Measurements from ENCODE around the gene SDHD.

- TF ChIP-seq HMGXB4 (CRISPR knock-in tag; IDR thresholded peaks at IDR 0.05) (no peak), JUNB (CRISPR knock-in tag; conservative IDR thresholded peaks at IDR 0.05) (no peak), AFF4 (CRISPR knock-in tag; IDR thresholded peaks at IDR 0.05) (no peak), PPARD (CRISPR knock-in tag; IDR thresholded peaks at IDR 0.05) (no peak), VEZF1 (CRISPR knock-in tag; IDR thresholded peaks at IDR 0.05) (no peak), EZH2 (IDR thresholded peaks at IDR 0.05; ENCODE audit: borderline replicate concordance, low read depth, low read length) (no peak), TARDBP (IDR thresholded peaks at IDR 0.05) (no peak), ZNF280A (IDR thresholded peaks at IDR 0.05; ENCODE audit: low read depth, partially characterized antibody) (no peak), MLLT1 (IDR thresholded peaks at IDR 0.05) (no peak), KLF13 (tag; IDR thresholded peaks at IDR 0.05; ENCODE audit: borderline replicate concordance, low read depth) (no peak), MAZ (CRISPR knock-in tag; conservative IDR thresholded peaks at IDR 0.05 in 1 of 2, IDR thresholded peaks at IDR 0.05 in 1 of 2) (no peak)
- TF ChIP-seq, protein P1, sequence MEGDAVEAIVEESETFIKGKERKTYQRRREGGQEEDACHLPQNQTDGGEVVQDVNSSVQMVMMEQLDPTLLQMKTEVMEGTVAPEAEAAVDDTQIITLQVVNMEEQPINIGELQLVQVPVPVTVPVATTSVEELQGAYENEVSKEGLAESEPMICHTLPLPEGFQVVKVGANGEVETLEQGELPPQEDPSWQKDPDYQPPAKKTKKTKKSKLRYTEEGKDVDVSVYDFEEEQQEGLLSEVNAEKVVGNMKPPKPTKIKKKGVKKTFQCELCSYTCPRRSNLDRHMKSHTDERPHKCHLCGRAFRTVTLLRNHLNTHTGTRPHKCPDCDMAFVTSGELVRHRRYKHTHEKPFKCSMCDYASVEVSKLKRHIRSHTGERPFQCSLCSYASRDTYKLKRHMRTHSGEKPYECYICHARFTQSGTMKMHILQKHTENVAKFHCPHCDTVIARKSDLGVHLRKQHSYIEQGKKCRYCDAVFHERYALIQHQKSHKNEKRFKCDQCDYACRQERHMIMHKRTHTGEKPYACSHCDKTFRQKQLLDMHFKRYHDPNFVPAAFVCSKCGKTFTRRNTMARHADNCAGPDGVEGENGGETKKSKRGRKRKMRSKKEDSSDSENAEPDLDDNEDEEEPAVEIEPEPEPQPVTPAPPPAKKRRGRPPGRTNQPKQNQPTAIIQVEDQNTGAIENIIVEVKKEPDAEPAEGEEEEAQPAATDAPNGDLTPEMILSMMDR (IDR thresholded peaks at IDR 0.05 in 2 of 3, conservative IDR thresholded peaks at IDR 0.05 in 1 of 3; ENCODE audit: insufficient read depth in 2 of 3, low read depth in 1 of 3, low read length in 3 of 3), result no peak
- TF ChIP-seq, protein P2, sequence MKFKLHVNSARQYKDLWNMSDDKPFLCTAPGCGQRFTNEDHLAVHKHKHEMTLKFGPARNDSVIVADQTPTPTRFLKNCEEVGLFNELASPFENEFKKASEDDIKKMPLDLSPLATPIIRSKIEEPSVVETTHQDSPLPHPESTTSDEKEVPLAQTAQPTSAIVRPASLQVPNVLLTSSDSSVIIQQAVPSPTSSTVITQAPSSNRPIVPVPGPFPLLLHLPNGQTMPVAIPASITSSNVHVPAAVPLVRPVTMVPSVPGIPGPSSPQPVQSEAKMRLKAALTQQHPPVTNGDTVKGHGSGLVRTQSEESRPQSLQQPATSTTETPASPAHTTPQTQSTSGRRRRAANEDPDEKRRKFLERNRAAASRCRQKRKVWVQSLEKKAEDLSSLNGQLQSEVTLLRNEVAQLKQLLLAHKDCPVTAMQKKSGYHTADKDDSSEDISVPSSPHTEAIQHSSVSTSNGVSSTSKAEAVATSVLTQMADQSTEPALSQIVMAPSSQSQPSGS (CRISPR knock-in tag; IDR thresholded peaks at IDR 0.05), result no peak
Observed at GRCh38 chr11:112051768-112052167, 34.9 kb upstream of the SDHD start.

Data from K562 (cell line).